ENCODE results near the gene CAPN9. TPM values are rescaled to one million over a fixed set of nuclear protein-coding genes. Genes with fewer than 3 reads are reported as not detected.

Gene CAPN9
- total RNA-seq, 4 donors from 2014 or later: 0.38 TPM; not detected in 3

- no peak for DNase-seq
- Histone ChIP-seq H3K27me3 (peaks cover 0 to 29% (median 0%) of the 10 kb centered on the region in 4 donors), H3K36me3 (no peaks in the 10 kb centered on the region), H3K27ac (no peak overlapping the region), H3K4me1 (peaks cover 0 to 23% (median 4%) of the 10 kb centered on the region in 3 donors), H3K9me3 (no peaks in the 10 kb centered on the region), H3K4me3 (peak overlapping the region in 2 of 4 donors; percentile 18 to 23)
- WGBS, 2 donors: 9 to 31% methylated on average over 14 to 17 of the region's 24 CpGs
- intact Hi-C loops (cut with DNase I): no loop called here
- TF ChIP-seq POLR2A (IDR thresholded peaks at IDR 0.05): no peak
- TF ChIP-seq, protein P1, sequence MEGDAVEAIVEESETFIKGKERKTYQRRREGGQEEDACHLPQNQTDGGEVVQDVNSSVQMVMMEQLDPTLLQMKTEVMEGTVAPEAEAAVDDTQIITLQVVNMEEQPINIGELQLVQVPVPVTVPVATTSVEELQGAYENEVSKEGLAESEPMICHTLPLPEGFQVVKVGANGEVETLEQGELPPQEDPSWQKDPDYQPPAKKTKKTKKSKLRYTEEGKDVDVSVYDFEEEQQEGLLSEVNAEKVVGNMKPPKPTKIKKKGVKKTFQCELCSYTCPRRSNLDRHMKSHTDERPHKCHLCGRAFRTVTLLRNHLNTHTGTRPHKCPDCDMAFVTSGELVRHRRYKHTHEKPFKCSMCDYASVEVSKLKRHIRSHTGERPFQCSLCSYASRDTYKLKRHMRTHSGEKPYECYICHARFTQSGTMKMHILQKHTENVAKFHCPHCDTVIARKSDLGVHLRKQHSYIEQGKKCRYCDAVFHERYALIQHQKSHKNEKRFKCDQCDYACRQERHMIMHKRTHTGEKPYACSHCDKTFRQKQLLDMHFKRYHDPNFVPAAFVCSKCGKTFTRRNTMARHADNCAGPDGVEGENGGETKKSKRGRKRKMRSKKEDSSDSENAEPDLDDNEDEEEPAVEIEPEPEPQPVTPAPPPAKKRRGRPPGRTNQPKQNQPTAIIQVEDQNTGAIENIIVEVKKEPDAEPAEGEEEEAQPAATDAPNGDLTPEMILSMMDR (IDR thresholded peaks at IDR 0.05): no peak
Measured at GRCh38 chr1:230753586-230754251, 6.5 kb downstream of the CAPN9 start.

DNA sequence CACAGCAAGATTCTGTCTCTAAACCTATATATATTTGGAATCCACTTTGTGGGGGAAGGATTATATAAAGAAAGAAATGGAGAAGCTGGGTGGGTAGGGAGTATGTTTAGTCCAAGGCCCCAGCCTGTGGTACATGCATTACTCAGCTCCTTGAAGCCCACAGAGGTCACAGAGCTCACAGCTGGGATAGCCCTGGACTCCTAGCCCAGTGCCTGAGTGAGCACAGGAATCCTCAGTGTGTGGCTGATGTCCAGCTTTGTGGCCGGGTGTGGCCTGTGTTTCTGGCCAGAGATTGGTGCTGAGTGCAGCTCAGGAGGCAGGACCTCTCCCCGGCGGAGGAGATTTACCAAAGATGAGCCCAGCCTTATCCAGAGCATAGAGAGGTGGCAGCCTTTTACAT lies 7.6 kb downstream of the CAPN9 start:
- Histone ChIP-seq H3K4me1 (peaks cover 0 to 23% (median 4%) of the 10 kb centered on the region in 3 donors), H3K27me3 (peaks cover 0 to 38% (median 0%) of the 10 kb centered on the region in 4 donors), H3K9me3 (no peaks in the 10 kb centered on the region), H3K27ac (no peak overlapping the region), H3K4me3 (no peak overlapping the region), H3K36me3 (no peaks in the 10 kb centered on the region)
- WGBS, 2 donors: 33% methylated on average over 1 of the region's 3 CpGs; no CpG with 5 or more reads in 1 of the 2 donors
- no peak for DNase-seq
- intact Hi-C loops (cut with DNase I): no loop called here
- TF ChIP-seq, protein P1 (IDR thresholded peaks at IDR 0.05): no peak
- no peak for TF ChIP-seq POLR2A (IDR thresholded peaks at IDR 0.05)

DNA sequence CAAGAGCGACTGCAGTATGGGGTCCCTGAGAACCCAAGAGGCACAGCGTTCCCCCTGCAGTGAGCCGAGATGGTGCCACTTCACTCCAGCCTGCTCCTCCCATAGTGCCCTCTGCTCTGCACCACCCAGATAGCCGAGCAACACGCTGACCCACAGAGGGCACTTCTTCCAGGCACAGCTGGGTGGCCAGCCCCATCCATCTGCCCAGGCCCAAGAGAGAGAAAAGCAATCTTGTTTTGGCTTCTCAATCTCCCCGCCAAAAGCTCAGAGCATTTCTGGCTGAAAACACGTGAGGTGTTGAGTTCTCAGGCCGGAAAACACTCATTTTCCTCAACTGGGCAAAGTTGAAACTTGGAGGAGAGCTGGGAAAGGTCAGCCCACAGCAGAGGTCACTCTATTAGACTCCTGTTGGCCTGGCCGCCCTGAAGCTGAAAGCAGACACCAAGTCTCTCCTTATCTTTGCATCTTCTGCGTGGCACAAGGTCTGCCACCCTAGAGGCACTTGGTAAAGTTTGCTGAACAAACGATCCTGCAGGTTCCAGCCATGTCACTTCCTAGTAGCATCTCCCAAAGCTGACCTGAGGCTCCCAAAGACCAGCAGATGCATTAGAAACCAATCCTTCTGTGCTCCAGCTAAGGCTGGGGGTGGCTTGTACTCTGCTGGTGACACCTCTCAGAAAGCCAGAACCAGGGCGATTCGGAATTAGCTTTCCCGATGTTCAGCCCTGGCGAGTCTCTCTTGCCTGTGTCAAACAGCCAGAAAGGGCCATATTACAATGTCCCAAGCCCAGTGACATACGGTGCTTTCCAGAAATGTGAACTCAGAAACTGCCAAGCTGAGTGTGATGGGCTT lies 10.9 kb downstream of the CAPN9 start:
- TF ChIP-seq, protein P1 (IDR thresholded peaks at IDR 0.05): no peak
- no peak for TF ChIP-seq POLR2A (IDR thresholded peaks at IDR 0.05)
- Histone ChIP-seq H3K27ac (no peak overlapping the region), H3K4me3 (no peak overlapping the region), H3K36me3 (no peaks in the 10 kb centered on the region), H3K9me3 (no peaks in the 10 kb centered on the region), H3K4me1 (peaks cover 0 to 10% (median 0%) of the 10 kb centered on the region in 3 donors), H3K27me3 (peaks cover 0 to 35% (median 0%) of the 10 kb centered on the region in 4 donors)
- intact Hi-C loops (cut with DNase I): no loop called here
- no peak for DNase-seq
- WGBS, 2 donors: 78 to 83% methylated on average over 8 to 10 of the region's 16 CpGs

- no peak for DNase-seq
- peaks cover 0 to 3% (median 0%) of the 10 kb centered on the region in 3 donors for H3K4me1 ChIP-seq
- 57 to 63% methylated on average over 8 of the region's 8 CpGs for WGBS, 2 donors
- intact Hi-C loops (cut with DNase I): no loop called here
- peaks cover 0 to 35% (median 0%) of the 10 kb centered on the region in 4 donors for H3K27me3 ChIP-seq
- no peak overlapping the region for H3K4me3 ChIP-seq
- no peak overlapping the region for H3K27ac ChIP-seq
- TF ChIP-seq, protein P1 (IDR thresholded peaks at IDR 0.05): no peak
- TF ChIP-seq POLR2A (IDR thresholded peaks at IDR 0.05): no peak
- no peaks in the 10 kb centered on the region for H3K36me3 ChIP-seq
- H3K9me3 ChIP-seq: no peaks in the 10 kb centered on the region
Measured at GRCh38 chr1:230758709-230759368, 11.7 kb downstream of the CAPN9 start.
